Stimulated activated CD4-positive, alpha-beta T cell treated with anti-CD3 and anti-CD28 coated beads, Interleukin-2, amount 100 ng/mL, for 4 hours (primary cell): ENCODE measurements around the gene ADAMTS13.
"Not testable (repeated sequence)": the region's sequence is repeated elsewhere in the genome, so short reads cannot be mapped to it uniquely, and the experiment has no call there.

Experiments
- DNase-seq: peaks from one replicate; pipeline ENCODE4 v3.0.0-alpha.2; 2020; ENCODE audit warnings: low read depth

The ADAMTS13 gene

GRCh38 chr9:133421615-133422542, at the start of gene ADAMTS13:
TSS of gene ADAMTS13 (plus strand) at chr9:133422367. CDS start at chr9:133422444, 77 bp downstream.
- DNase-seq = no peak

GRCh38 chr9:133374612-133375115, 47.5 kb upstream of the ADAMTS13 start:
- no peak for DNase-seq

- DNase-seq = no peak
Observed at GRCh38 chr9:133375116-133375723, 46.9 kb upstream of the ADAMTS13 start.

- peak; percentile 91 for DNase-seq
Observed at GRCh38 chr9:133375724-133376654, 46.2 kb upstream of the ADAMTS13 start, which contains the start of the genes STKLD1 and SURF4. TSS of gene STKLD1 (plus strand) at chr9:133376366. CDS start at chr9:133376474, 108 bp downstream. TSS of gene SURF4 (minus strand) at chr9:133376060. CDS start at chr9:133375969, 91 bp downstream.

- not testable (repeated sequence) for DNase-seq
Observed at GRCh38 chr9:133377280-133377679, 44.9 kb upstream of the ADAMTS13 start.

DNA sequence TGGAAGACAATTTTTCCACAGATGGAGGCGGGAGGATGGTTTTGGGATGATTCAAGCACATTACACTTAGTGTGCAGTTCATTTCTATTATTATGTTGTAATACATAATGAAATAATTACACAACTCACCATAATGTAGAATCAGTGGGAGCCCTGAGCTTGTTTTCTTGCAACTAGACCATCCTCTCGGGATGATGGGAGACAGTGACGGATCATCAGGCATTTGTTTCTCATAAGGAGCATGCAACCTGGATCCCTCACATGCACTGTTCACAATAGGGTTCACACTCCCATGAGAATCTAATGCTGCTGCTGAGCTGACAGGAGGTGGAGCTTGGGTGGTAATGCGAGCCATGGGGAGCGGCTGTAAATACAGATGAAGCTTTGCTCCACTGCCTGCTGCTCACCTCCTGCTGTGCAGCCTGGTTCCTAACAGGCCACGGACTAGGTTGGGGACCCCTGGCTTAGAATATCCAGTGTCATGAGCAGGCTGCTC, 44.4 kb upstream of the ADAMTS13 start:
- DNase-seq = no peak

DNA sequence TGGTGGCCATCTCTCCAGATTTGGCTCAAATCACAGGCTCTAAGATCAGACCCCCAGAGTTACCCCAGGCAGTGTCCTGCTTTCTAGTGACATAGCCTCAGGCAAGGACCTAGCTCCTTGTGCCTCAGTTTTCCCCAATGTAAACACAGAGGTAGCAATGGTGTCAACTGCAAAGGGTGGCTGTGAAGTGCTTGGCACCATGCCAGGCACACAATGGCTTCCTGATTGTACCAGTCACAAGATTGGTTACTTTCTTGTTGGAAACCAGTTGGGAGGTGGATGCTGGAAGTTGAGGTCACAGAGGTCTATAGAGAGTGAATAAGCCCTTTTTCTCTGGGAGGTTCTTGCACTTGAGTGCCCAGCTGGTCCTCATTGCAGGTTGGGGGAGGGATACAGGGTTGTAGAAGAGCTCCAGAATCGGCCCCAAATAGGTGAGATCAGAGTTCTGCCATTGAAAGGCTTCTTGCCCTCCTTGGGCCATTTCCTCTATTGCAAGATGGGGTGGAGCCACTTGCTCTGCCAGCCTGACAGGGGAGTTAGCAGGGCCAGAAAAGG, 43.7 kb upstream of the ADAMTS13 start:
- DNase-seq = no peak

DNA sequence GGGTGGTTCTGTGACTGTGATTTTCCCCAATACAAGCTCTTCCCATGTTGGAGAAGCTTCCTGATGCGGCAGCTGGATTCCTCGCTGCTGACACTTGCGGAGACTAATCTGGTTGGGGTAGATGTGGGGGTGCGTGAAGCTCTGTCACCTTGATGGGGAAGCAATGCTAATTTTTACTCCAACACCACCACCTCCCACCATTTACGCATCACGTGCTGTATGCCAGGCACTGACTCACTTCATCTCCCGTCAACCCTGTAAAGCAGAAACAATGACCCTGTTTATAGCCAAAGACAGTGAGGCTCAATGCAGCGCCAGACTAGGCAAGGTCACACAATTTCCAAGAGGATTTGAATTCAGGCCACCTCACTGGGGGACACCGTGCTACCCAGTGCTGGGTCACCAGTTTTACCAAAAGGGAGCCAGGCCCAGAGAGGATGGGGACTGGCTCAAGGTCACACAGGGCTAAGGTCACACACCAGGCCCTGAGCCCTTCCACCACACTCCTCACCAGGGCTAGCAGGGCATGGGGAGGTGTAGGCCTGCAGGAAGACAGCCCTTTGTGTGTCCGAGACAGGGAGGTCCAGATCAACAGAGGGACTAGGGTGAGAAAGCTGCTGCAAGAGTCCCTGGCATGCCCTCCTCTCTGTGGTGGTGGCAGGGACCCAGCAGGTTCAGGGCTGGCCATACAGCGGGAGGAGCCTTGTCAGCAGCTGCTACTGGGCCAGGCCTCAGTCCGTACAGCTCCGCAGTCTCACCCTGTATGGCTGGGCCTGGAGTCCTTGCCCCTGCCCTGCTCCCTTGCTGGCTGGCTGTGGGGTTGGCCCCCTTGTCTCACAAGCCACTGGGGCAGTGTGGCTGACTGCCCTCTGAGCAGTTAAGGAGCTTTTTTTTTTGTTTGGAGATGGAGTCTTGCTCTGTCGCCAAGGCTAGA, 42.7 kb upstream of the ADAMTS13 start:
- no peak for DNase-seq

GRCh38 chr9:133380734-133381133, 41.4 kb upstream of the ADAMTS13 start:
- DNase-seq = no peak

GRCh38 chr9:133382507-133383141, 39.5 kb upstream of the ADAMTS13 start:
- no peak for DNase-seq

GRCh38 chr9:133383438-133383837, 38.7 kb upstream of the ADAMTS13 start:
- DNase-seq = no peak

- DNase-seq = no peak
Observed at GRCh38 chr9:133384736-133385321, 37.3 kb upstream of the ADAMTS13 start.

GRCh38 chr9:133385452-133385851, 36.7 kb upstream of the ADAMTS13 start:
- no peak for DNase-seq

DNA sequence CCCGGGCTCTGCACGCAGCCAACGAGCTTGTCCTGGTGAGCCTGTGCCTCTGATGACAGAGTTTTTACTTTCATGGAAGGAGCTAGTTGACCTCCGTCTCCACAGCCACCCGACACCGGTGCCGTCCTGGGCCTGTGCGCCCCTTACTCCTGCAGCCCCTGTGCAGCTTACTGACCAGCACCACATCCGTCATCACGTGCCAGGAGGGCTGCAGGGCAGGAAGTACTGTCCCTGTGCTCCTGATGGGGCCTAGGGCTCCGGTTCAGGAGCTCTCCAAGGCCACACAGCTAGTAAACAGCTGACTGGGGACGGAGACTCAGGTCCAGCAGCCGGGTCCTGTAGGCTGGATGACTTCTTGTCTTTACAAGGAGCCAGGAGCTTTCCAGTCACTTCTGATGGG, 35.8 kb upstream of the ADAMTS13 start:
- DNase-seq = no peak

GRCh38 chr9:133387680-133388079, 34.5 kb upstream of the ADAMTS13 start:
- no peak for DNase-seq

DNA sequence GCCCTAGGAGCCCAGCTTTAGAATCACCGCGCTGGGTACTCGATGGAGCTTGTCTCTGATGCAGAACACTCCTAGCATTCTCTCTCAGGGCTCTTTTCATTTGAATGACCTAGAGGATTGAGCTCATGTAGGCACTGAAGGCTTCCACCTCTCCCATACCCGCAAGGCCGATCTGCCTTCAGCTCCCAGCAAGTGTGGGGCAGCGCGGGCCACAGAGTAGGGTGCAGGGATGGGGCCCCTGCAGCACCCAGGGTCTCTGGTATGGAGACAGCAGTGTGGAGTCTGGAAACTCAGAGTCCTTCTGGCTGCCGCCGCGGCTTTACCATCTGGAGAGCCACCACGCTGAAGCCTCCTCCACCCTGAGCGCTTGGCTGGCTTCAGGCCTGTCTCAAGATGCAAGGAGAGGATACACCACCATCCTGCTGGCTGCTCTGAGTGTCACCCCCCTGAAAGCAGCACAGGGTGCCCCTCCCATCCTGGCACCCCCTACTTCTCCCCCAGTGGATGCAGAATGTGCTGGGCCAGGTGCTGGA, 33.1 kb upstream of the ADAMTS13 start:
- DNase-seq = no peak

DNA sequence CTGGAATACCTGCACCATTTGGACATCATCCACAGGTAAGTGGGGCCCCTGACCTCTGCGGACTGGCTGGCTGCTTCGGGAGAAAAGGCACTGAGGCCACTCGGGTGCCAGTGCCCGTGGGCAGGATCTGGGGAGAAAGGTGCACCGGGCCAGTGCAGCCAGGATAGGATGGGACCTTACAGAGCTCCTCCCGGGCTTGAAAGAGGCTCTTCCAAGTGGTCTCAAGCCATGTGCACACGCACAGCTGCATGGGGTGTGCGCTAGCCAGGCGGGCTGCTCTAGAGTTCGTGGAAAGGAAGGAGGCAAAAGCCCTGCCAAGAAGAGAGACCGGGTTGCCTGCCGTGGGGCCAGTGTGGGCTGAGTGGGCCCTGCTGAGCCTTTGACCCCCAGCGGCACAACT, 32.6 kb upstream of the ADAMTS13 start:
- DNase-seq = no peak

DNA sequence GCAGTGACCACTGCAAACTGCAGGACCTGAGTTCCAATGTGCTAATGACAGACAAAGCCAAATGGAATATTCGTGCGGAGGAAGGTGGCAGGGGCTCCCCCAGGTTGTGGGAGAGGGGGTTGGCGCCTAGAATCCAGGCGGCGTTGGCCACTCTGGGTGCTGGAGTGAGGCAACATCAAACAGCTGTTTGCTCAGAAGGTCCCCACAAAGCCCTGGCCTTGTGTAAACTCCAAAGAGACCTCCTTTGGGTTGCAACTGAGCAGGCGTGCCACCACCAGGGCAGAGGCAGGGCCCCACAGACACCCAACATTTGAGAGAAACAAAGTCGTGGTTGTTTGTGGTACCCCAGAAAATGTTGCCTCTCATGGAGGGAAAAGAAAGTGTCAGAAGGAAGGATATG, 31.5 kb upstream of the ADAMTS13 start:
- DNase-seq = no peak

- not testable (repeated sequence) for DNase-seq
Observed at GRCh38 chr9:133391449-133391848, 30.7 kb upstream of the ADAMTS13 start.
